GM21447 (cell line): ENCODE measurements around the gene BLMH.
A peak's percentile ranks its signal among the peaks of the same experiment; 100 is the strongest.
"Not testable (repeated sequence)": the region's sequence is repeated elsewhere in the genome, so short reads cannot be mapped to it uniquely, and the experiment has no call there.

Experiments used
- ATAC-seq: cut with Tn5 transposase; IDR thresholded peaks from one replicate; pipeline ENCODE4 v1.9.1; 2021; ENCODE audit not compliant: unreplicated experiment

Gene BLMH

GRCh38 chr17:30230596-30231125, 61.1 kb downstream of the BLMH start:
- ATAC-seq, result no peak

DNA sequence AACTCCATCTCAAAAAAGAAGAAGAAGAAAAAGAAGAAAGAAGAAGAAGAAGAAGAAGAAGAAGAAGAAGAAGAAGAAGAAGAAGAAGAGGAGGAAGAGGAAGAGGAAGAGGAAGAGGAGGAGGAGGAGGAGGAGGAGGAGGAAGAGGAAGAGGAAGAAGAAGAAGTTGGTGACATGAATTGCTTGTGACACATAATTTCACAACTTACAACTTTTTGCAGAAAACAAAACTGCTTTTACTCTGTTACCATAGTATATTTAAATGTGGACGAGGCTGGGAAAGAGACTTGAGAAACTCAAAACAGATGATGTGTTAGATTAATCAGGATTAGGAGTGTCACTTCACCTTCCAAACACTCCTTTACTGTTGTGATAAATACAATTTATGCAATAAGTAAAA, 61.7 kb downstream of the BLMH start:
- ATAC-seq, result not testable (repeated sequence)

- ATAC-seq, result no peak
Observed at GRCh38 chr17:30229012-30229411, 62.7 kb downstream of the BLMH start.

DNA sequence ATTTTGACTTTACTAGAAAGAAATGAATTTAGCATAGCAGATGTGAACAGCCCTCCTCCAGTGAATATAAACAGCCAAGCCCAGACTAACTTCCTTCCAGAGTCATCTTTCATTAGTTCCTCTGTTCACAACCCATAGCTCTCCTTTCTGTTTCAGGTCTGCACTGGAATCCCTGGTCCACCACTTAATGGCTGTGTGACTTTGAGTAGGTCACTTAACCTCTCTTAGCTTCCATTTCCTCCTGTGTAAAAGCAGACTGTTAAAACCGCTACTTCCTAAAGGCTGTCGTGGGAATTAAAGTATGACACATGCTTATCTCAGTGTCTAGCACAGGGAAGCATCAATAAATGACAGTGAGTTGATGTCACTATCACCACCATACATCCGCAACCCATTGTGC, 63.7 kb downstream of the BLMH start:
- ATAC-seq, result no peak

GRCh38 chr17:30226878-30227277, 64.9 kb downstream of the BLMH start:
- no peak for ATAC-seq

DNA sequence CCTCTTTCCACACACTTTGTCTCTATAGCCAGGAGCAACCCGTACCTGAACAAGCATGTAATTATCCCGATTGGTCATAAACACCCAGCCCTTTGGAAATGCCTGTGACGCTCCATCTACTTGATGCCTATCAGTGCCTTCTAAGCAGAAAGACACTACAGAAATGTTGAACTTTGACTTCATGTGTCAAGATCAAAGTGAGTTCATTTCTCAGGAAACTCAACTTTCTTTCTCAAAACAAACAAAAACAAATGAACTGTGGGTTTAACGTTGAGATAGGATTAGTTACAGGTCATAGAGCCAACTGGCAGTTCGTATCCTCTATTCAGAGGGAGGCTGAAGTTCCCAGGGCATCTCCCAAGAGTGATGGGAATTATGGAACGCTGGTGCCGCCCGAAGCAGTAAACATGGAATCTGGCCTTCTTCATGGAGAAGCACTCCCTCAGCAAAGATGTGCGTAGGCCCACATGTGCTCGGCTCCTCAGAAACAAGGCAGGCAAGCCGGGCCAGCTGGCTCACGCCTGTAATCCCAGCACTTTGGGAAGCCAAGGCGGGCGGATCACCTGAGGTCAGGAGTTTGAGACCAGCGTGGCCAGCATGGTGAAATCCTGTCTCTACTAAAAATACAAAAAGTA, 65.7 kb downstream of the BLMH start:
- no peak for ATAC-seq

DNA sequence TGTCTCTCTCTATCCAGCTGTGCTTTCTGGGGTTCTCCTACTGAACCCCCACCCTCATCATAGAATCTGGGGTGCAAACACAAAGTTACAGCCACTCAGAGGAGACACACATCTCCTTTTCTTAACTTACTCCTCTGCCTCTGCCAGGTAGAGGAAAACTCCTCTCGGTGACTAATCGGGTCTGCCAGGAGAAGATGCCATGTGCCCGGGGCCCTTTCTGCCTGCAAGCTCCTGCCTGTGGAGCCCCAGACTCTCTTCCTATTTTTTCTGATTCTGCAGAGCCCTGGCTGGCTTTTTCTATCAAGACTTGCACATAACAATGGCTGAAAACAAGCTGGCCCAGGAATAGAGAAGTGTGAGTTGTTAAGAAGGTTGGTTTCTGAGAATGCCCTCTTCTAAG, 66.6 kb downstream of the BLMH start:
- no peak for ATAC-seq

- no peak for ATAC-seq
Observed at GRCh38 chr17:30224419-30224960, 67.3 kb downstream of the BLMH start.

GRCh38 chr17:30222721-30223175, 69.0 kb downstream of the BLMH start:
- ATAC-seq, result no peak

- ATAC-seq, result no peak
Observed at GRCh38 chr17:30222251-30222650, 69.5 kb downstream of the BLMH start.

GRCh38 chr17:30221346-30221745, 70.4 kb downstream of the BLMH start:
- ATAC-seq, result no peak

- ATAC-seq, result no peak
Observed at GRCh38 chr17:30220414-30220813, 71.3 kb downstream of the BLMH start.

- ATAC-seq, result no peak
Observed at GRCh38 chr17:30219833-30220232, 71.9 kb downstream of the BLMH start.

GRCh38 chr17:30219315-30219714, 72.4 kb downstream of the BLMH start:
- ATAC-seq, result no peak

DNA sequence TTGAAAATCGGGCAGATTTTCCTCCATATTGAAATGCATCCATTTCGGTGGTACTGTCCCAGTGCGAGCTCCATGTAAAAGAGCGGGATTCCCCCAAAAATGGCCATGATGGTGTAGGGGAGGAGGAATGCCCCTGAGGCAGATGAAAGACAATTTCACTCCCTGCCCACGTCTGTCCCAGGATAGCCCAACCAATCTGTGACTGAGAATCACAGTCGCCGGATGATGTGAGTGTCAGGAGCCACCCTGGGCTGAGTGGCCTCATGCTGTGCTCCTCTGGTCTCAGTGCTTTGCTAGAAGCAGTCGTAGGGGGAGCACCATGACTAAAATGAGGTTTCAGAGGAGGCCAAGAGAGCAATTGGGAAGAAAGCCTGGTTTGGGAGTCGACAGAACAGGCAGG, 72.9 kb downstream of the BLMH start:
- no peak for ATAC-seq

DNA sequence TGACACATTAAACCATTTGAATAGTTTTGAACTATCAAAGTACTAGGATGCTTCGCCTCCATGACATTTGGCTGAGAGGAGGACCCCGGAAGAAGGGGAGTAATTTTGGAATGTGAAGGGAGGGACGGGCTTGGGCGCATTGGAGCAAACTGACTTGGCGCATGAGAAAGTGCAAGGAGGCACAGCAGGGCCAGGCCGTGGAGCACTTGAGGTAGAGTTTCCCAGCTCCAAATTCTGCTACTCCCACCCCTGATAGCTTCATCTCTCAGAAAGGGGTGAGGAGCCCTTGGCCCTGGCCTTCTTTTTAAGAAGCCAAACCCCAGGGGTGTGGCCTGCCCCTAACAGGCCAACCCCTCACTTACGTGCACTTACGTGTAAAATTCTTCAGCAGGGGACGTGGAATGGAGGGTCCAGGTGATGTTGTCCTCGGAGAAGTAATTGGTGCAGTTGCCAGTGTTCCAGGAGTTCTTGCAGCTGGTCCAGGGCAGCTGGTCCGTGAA, 73.9 kb downstream of the BLMH start:
- ATAC-seq, result no peak

- no peak for ATAC-seq
Observed at GRCh38 chr17:30217054-30217453, 74.7 kb downstream of the BLMH start.

DNA sequence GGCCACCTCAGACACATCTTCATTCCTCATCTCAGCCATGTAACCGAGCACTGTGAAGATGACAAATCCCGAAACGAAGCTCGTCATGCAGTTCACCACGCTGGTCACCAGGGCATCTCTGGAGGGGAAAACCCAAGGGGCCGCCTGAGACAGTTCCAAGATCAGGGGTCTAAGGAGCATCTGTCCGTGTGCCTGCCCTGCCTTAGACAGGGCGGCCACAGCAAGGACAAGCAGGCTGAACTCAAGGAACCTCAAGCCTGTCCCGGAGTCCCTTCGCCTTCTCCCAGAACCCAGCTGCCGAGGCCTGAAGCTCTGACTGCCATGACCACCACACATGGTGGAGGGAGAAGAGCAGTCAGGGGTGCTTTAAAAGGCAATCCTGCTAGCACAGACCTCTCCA, 79.0 kb downstream of the BLMH start:
- ATAC-seq, result peak; percentile 80

- no peak for ATAC-seq
Observed at GRCh38 chr17:30211371-30211770, 80.4 kb downstream of the BLMH start.

DNA sequence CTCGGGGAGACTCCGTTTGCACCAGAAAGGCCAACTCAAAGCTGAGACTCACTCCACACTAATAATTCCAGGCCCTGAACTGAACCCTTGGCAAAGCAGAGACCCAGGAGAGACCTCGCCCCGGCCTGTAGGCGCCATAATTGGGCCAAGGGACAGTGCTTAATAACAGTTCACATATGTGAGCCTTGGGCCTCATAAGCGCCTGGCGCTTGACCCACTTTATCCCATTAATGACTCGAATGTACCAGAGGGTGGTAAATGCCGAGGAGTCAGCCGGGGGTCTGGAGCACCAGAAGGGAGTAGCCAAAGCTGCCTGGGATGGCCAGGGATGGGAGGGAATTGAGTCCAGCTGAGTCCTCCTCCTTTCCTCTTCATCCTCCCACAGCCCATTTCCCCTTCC, 80.8 kb downstream of the BLMH start:
- no peak for ATAC-seq

DNA sequence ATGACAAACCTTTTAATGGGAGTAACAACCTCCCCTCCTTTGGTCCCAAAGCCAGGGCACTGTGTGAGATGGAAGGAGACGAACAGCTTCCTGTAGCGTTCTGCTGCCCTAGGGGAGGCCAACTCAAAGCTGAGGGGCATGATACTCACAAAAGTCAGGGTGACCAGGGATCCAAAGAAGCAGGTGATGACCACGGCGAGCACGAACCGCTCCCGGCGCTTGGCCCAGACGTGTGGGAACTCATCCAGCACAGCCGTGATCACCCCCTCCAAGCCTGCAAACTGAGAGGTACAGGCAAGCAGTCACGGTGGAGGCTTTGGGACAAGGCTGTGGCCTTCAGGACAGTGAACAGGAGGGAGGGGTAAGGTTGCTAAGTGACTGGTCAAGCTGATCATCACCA, 81.4 kb downstream of the BLMH start:
- no peak for ATAC-seq

DNA sequence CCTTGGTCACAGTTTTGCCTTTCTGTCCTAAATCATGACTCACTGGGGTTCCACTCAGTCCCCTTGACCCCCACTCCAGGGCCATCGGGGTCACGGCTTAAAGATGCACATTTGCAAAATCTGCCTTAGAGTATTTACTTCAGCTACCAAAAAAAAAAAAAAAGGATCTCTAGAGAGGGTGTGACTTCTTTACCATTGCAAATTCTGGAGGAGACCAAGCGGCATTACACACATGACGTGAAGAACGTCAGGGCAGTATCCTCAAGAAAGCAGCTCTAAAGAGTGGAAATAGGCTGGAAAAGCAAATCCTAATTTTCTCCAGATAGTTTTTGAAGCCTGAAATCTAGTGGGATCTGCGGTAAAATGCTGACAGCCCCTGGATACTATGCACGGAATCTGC, 81.8 kb downstream of the BLMH start:
- no peak for ATAC-seq

DNA sequence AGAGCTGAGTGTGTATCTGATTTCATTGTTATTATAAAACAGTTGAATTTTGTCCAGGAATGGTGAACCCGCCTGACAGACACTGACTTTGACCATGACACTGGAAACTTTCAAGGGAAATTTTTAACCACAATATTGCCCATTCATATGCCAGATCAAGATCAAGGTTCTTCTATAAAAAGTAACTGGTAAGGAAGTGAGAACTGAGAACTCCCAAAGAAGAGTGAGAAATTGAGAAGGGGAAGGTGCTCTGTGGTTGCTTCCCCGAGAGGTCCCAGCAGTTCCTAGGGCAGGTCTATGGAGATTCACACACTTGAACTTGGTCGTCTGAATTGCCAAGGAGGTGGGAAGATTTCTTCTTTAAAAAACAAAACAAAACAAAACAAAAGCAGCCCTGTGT, 83.5 kb downstream of the BLMH start:
- no peak for ATAC-seq
